Adipocyte (in vitro differentiated cells): ENCODE measurements around the gene CEP89.
"Not testable (repeated sequence)": the region's sequence is repeated elsewhere in the genome, so short reads cannot be mapped to it uniquely, and the experiment has no call there.

Source experiments
- DNase-seq: peaks from one replicate; pipeline ENCODE4 v3.0.0-alpha.2; 2015; ENCODE audit warnings: low read depth
- H3K27me3 ChIP-seq: replicated peaks from 2 replicates; pipeline ENCODE4 v1.7.0; 2013; ENCODE audit warnings: mild to moderate bottlenecking, low read length, moderate library complexity; ENCODE audit not compliant: control insufficient read depth, insufficient read depth
- H3K36me3 ChIP-seq: 2 replicates; pipeline ENCODE4 v1.7.0; 2013; ENCODE audit warnings: low read length, mild to moderate bottlenecking, moderate library complexity; ENCODE audit not compliant: control insufficient read depth, insufficient read depth, severe bottlenecking
- H3K4me1 ChIP-seq: 2 replicates; pipeline ENCODE4 v1.7.0; 2013; ENCODE audit warnings: mild to moderate bottlenecking, low read length, moderate library complexity; ENCODE audit not compliant: control insufficient read depth, insufficient read depth
- H3K4me3 ChIP-seq: 2 replicates; pipeline ENCODE4 v1.7.0; 2013; ENCODE audit warnings: mild to moderate bottlenecking, low read length, moderate library complexity
- H3K9ac ChIP-seq: 2 replicates; pipeline ENCODE4 v1.7.0; 2013; ENCODE audit warnings: mild to moderate bottlenecking, low read length, moderate library complexity
- H3K9me3 ChIP-seq: 2 replicates; pipeline ENCODE4 v1.7.0; 2013; ENCODE audit warnings: mild to moderate bottlenecking, low read length, moderate library complexity; ENCODE audit not compliant: control insufficient read depth

The CEP89 gene

GRCh38 chr19:32859591-32859990, 112.2 kb downstream of the CEP89 start:
- Histone ChIP-seq H3K4me3 (no peak overlapping the region), H3K36me3 (no peaks in the 10 kb centered on the region), H3K9me3 (no peaks in the 10 kb centered on the region), H3K9ac (no peak overlapping the region), H3K4me1 (no peaks in the 10 kb centered on the region), H3K27me3 (no peaks in the 10 kb centered on the region)
- no peak for DNase-seq

GRCh38 chr19:32858559-32858958, 113.2 kb downstream of the CEP89 start:
- H3K36me3 ChIP-seq, result no peaks in the 10 kb centered on the region
- no peaks in the 10 kb centered on the region for H3K9me3 ChIP-seq
- no peaks in the 10 kb centered on the region for H3K4me1 ChIP-seq
- H3K27me3 ChIP-seq, result no peaks in the 10 kb centered on the region
- DNase-seq, result no peak
- no peak overlapping the region for H3K4me3 ChIP-seq
- H3K9ac ChIP-seq, result no peak overlapping the region

- Histone ChIP-seq H3K9me3 (no peaks in the 10 kb centered on the region), H3K9ac (no peak overlapping the region), H3K4me3 (no peak overlapping the region), H3K36me3 (no peaks in the 10 kb centered on the region), H3K4me1 (no peaks in the 10 kb centered on the region), H3K27me3 (no peaks in the 10 kb centered on the region)
- no peak for DNase-seq
These were observed 113.6 kb downstream of the CEP89 start for GRCh38 chr19:32858155-32858554.

- DNase-seq, result no peak
- H3K9me3 ChIP-seq, result no peaks in the 10 kb centered on the region
- no peak overlapping the region for H3K9ac ChIP-seq
- no peaks in the 10 kb centered on the region for H3K4me1 ChIP-seq
- no peaks in the 10 kb centered on the region for H3K27me3 ChIP-seq
- H3K4me3 ChIP-seq, result no peak overlapping the region
- H3K36me3 ChIP-seq, result no peaks in the 10 kb centered on the region
These were observed 114.2 kb downstream of the CEP89 start for GRCh38 chr19:32857584-32857983.

- not testable (repeated sequence) for H3K4me1 ChIP-seq, H3K9ac ChIP-seq, H3K4me3 ChIP-seq, DNase-seq, H3K9me3 ChIP-seq, H3K27me3 ChIP-seq, H3K36me3 ChIP-seq
These were observed 114.9 kb downstream of the CEP89 start for GRCh38 chr19:32856818-32857217.

GRCh38 chr19:32852216-32852615, 119.5 kb downstream of the CEP89 start:
- H3K4me3 ChIP-seq, result no peak overlapping the region
- no peaks in the 10 kb centered on the region for H3K27me3 ChIP-seq
- H3K9me3 ChIP-seq, result no peaks in the 10 kb centered on the region
- H3K4me1 ChIP-seq, result no peaks in the 10 kb centered on the region
- H3K36me3 ChIP-seq, result no peaks in the 10 kb centered on the region
- H3K9ac ChIP-seq, result no peak overlapping the region
- no peak for DNase-seq

- not testable (repeated sequence) for H3K9ac ChIP-seq, H3K9me3 ChIP-seq, H3K4me3 ChIP-seq, H3K4me1 ChIP-seq, H3K36me3 ChIP-seq, DNase-seq, H3K27me3 ChIP-seq
These were observed 123.7 kb downstream of the CEP89 start for GRCh38 chr19:32848035-32848434.

- H3K36me3 ChIP-seq, result no peaks in the 10 kb centered on the region
- no peak for DNase-seq
- no peaks in the 10 kb centered on the region for H3K9me3 ChIP-seq
- no peak overlapping the region for H3K4me3 ChIP-seq
- H3K27me3 ChIP-seq, result no peaks in the 10 kb centered on the region
- H3K9ac ChIP-seq, result no peak overlapping the region
- H3K4me1 ChIP-seq, result no peaks in the 10 kb centered on the region
These were observed 128.0 kb downstream of the CEP89 start for GRCh38 chr19:32843716-32844245.

- H3K4me1 ChIP-seq, result no peaks in the 10 kb centered on the region
- H3K9me3 ChIP-seq, result no peaks in the 10 kb centered on the region
- no peaks in the 10 kb centered on the region for H3K27me3 ChIP-seq
- no peak overlapping the region for H3K9ac ChIP-seq
- H3K4me3 ChIP-seq, result no peak overlapping the region
- no peaks in the 10 kb centered on the region for H3K36me3 ChIP-seq
- DNase-seq, result no peak
These were observed 129.7 kb downstream of the CEP89 start for GRCh38 chr19:32842061-32842460.

- DNase-seq, result no peak
- H3K4me3 ChIP-seq, result no peak overlapping the region
- H3K4me1 ChIP-seq, result no peaks in the 10 kb centered on the region
- H3K27me3 ChIP-seq, result no peaks in the 10 kb centered on the region
- H3K9ac ChIP-seq, result no peak overlapping the region
- H3K9me3 ChIP-seq, result no peaks in the 10 kb centered on the region
- H3K36me3 ChIP-seq, result no peaks in the 10 kb centered on the region
These were observed 134.2 kb downstream of the CEP89 start for GRCh38 chr19:32837531-32837930.

GRCh38 chr19:32833388-32833787, 138.4 kb downstream of the CEP89 start:
- H3K4me3 ChIP-seq, H3K27me3 ChIP-seq, H3K9ac ChIP-seq, H3K36me3 ChIP-seq, DNase-seq, H3K9me3 ChIP-seq, H3K4me1 ChIP-seq: not testable (repeated sequence)

- DNase-seq, H3K4me1 ChIP-seq, H3K4me3 ChIP-seq, H3K9me3 ChIP-seq, H3K27me3 ChIP-seq, H3K9ac ChIP-seq, H3K36me3 ChIP-seq: not testable (repeated sequence)
These were observed 138.9 kb downstream of the CEP89 start for GRCh38 chr19:32832825-32833224.
